GM19351 (cell line): ENCODE data around the gene SLCO2A1.
A peak's percentile ranks its signal among the peaks of the same experiment; 100 is the strongest.

Experiments used
- ATAC-seq: cut with Tn5 transposase; IDR thresholded peaks from one replicate; pipeline ENCODE4 v1.9.1; 2021; ENCODE audit warnings: mild to moderate bottlenecking, moderate library complexity; ENCODE audit not compliant: unreplicated experiment

SLCO2A1 gene

DNA sequence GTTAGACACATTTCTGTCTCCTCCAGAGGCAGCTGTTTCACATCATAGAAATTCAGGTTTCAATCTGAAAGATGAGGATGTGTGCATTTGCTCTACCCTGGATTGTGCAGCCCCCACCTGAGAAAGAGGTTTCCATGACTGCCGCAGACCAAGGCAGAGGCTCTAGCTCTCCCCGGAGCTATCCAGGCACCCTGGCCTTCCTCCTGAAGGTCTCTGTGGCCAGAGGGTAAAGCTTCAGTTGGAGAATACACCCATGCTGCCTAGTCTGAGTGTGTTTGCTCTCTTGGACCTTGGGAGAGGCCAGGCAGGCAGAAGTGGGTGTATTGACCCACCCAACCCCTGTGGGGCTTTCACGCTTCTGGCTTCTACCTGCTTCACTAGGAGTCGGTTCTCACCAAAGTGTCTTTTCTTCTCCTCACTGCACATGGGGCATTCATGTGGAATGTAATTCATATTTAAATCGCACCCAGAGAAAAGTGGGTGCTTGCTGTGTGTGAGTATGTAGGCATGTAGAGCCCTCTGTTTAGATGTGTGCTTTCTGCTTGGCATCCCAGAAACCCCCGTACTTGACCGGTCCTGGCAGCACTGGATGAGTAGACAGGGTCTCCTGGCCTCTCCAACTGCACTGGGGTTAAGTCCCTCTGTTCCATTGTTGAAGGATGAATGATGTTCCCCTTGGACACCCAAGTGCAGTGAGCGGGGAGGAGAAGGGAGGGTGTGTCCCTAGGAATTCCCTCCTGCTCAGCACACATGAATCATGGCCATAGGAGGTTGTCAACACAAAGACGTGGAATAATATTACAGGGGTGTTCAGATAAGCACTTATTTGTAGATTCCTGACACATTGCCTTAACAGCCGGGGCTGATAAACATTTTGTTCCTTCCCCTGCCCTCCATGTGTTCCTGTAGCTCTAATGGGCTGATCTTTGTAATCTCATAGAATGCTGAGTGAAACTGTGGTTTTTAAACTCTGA lies 113.8 kb downstream of the SLCO2A1 start:
- ATAC-seq = no peak

DNA sequence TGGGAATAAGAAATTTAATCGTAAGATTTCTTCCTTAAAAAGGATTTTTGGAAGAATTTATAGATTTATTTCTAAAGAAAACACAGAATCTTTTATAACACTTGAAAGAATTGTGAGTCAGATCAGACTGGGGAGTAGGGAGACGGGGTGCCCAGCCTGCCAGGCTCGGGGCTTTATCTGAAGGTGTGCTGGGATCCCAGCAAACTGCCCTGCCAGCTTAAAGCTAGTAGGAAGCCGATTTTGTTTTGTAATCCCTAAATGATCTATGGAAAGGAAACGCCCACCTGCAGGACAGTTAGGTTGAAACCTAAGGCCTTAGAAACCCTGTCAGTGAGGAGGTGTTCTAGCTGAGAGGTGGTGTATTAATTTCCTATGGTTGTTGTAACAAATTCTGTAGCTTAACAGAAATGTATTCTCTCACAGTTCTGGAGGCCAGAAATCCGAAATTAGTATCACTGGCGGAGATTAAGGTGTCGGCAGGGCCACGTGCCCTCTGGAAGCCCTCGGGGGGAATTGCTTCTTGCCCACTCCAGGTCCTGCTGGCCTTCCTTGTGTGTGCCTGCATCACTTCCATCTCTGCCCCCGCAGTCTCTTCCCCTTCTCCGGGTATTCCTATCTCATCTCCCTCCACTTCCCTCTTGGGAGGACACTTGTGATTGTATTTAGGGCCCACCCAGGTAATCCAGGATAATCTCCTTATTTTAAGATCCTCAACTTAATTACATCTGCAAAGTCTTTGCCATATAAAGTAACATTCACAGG lies 114.7 kb downstream of the SLCO2A1 start:
- ATAC-seq = no peak

DNA sequence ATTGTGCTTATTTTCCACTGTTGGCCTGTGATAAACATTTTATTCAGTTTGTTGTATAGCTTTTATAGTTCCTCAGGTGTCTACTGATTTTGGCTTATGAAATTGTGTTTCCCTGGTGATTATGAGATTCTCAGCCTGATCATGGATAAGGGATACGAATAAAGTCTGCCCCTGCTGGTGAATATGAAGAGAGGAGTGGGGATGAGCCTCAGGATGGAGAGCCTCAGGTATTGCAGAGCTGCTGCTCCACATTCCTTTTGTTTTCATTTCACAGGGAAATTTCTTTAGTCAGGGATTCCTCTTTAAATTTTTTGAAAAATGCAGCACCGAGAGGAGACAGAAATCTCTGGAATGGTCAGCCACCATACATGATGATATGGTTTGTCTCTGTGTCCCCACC lies 119.3 kb downstream of the SLCO2A1 start:
- no peak for ATAC-seq

DNA sequence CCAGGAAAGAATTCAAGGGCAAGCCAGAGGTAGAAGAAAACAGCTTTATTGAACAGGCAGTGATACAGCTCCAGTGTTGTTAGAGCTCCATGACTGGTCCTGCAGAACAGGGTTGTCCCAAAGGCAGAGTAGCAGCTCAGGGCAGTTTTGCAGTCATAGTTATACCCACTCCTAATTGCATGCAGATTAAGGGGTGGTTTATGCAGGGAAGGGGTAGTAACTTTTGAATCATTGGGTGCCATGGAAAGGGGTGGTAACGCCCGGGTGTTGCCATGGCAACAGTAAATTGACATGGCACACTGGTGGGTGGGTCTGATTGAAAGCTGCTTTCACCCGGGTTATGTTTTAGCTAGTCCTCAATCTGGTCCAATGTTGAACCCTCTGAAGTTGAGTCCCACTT lies 124.3 kb downstream of the SLCO2A1 start:
- no peak for ATAC-seq

DNA sequence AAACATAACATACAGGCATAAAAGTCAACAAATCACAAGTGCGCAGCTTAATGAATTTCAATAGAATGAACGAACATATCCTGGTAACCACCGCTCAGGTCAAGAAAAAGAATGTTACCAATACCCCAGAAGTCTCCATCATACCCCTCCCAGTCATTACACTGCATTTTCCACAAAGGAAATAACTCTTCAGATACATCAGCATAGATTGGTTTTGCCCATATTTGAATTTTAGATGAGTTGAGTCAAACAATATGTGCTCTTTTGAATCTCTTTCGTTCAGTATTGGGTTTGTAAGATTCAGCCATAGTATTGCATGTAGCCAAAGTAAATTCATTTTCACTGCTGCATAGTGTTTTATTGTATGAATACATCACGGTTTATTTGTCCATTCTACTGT lies 127.9 kb downstream of the SLCO2A1 start:
- no peak for ATAC-seq

DNA sequence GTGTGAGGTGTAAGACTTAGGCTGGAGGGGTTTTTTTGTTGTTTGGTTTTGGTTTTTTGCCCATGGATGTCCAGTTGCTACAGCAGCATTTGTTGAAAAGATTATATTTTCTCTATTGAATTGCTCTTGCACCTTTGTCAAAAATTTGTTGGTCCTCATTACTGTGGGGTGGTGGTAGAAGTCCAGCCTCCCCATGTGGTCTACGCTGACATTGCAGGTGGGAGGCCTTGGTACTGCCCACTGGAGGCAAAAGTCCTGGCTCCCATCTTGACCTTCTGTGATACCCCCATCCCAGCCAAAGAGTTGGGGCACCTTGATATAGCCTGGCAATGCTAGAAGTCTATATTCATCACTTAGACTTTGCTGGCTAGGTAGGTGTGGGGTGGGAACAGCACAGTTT lies 128.6 kb downstream of the SLCO2A1 start:
- no peak for ATAC-seq

DNA sequence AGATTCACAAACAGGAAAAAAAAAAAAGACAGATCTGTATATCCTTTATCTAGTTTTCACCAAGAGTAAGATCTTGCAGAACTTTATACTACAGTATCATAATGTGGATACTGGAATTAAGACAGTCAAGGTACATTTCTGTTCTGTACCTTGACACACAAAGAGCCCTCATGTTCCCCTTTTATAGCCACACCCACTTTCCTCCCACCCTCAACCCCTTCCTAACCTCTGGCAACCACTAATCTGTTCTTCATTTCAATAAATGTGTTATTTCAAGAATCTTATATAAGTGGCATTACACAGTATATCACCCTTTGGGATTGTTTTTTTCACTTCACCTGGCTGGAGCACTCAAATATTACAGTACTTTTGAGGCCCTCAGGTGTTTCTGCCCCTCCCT lies 130.4 kb downstream of the SLCO2A1 start:
- ATAC-seq = no peak

DNA sequence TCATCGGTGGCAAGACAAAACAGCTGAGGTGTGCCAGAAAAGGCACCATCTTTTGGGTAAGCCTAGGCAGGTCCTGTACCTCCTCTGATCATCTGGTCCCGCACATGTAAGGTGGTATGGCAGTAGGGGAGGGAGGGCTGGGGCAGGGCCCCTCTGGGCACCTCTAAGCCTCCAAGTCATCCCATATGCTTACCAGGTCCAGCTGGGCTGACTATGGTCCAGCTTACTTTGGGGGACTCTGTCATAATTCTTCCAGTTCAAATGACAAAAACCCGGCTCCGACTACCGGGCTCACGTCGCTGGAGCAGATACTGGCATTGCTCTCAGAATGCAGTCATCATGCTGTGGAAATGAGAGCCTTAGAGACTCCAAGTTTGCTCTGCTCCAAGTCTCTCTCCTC lies 132.2 kb downstream of the SLCO2A1 start:
- no peak for ATAC-seq

DNA sequence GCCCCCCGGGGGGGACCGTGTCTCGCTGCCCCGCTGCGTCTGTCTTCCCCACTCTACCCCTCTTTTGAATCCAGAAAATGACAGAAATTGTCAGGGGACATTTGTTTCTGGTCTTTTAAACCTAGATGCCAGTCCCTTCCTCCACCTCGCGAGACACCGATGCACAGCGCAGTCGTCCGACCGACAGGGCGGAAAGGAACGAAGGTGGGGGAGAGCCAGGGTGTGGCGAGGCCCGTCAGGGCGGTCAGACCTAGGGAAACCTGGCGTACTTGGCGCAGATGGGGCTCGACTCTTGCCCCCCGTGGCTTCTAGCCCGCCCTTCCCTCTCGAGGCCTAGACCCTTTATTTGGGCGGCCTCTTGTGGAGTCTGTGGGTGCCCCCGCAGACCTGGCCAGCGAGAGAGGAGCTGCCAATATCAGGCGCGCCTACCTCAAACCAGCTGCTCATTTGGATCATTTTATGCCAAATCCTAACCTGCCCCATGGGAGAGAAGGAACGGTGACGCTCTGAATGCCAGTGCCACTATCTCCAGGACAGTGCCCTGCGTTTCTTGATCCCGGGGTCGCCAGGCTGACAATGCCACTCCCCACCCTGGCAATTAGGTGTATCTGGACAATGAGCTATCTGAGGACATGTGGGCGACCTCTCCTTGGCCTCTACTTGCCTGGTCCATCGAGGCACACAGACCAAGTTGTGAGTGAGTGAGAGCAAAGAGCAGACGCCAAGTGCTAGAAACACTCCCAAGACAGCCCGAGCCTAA lies 133.5 kb downstream of the SLCO2A1 start:
- ATAC-seq = peak; percentile 24

DNA sequence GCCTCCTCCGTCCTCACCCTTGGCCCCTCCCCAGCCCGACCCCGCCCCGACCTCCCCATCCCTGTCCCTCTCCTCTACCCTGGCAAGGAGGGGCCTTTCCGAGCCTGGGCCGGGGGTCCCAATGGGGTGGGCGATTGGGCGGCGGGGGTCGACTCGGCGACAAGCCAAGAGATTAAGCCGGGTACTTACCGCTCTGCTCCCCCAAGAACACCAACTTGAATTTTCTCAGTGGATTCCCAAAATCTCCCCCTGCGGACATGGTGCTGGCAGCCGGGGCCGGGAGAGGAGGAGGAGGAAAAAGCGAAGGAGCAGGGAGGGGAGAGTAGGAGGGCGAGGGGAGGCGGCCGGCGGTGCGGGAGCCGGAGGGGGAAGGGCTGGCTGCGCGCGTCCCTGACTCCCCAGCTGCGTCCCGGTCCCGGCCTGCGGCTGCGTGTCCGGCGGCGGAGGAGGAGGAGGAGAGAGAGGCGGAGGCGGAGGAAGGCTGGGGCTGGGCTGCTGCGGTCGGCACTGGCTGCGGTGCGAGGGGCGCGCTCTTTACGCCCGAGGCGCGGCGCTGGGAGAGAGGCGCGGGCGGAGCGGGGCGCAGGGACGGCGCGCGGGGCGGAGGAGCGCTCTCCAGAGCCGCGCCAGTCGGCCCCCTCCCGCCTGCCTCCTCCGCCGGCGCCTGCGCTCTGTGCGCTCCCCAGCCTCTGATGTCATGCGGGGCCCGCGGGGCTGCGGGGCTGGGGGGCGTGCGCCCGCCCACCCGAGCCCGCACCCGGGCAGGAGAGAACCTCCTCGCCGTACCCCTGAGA lies 134.3 kb downstream of the SLCO2A1 start, which contains the start of gene RAB6B:
Gene RAB6B (minus strand): TSS at position 675 of the 794 bp plus-strand sequence. CDS start 416 bp downstream, at position 259.
- ATAC-seq = peak; percentile 61

DNA sequence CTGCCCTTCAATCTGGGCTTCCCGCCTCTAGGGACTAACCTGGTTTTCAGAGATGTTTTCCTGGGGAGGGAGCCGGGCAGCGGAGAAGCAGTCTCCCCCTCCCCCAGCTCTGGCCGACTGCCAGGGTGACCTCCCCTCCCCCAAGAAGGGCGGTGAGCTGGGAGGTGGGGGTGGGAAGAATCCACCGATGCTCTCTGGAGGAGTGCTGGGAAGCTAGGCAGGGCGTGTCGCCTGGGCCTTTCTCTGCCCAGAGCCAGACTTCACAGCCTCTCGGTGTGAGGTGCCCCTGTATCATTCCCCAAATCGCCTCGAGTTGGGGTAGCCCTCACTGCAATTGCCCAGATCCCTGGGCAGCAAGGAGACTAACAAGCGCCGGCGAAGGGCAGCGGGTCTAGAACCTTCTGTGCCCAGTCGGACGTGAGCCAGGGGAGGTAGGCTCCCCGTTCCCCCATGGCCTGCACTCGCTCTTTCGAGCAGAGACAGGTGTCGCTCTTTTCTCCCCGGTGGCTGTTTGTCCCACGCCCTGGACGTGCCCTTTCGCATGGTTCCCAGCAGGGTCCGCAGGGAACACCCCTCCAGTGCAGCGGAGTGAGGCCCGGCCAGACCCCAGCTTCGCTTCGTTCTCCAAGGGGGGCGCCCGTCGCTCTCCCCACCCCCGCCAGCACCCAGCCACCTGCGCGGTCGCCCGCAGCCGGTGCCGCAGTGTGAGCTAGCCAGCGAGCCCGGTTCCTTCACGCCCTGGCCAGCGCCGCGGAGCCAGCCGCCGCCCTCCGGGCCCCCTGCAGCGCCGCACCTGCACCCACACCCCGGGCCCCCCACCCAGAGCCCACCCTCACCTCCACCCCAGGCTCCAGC lies 135.1 kb downstream of the SLCO2A1 start:
- ATAC-seq = no peak

DNA sequence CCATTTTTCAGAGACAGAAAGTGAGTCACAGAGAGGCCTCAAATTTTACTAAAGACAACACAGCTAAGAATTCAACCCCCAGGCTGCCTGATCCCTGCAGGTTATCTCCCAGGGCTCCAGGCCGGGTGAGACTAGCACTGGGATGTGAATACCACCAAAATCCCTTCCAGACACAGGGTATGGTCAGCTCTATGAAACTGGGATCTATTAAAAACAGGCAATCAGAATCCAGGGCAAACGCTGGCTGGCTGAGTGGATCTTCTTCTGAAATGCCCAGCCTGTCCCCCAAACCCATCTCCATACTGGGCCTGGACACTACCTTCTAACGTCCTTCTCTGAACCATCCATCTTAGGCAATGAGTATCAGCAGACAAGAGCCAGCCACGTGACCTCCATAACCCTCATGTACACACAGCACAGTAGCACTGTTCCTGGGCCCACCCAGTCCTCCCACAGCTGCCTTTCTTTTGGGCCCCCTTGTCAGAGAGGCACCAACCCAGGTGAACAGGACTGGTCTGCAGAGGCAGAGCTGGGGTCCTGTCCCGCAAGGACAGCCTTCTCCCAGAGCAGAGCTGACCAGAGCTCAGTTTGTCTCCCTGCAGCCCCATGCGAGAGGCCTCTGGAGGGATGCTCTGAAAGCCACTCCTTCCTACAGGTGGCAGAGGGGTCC lies 135.9 kb downstream of the SLCO2A1 start:
- no peak for ATAC-seq

DNA sequence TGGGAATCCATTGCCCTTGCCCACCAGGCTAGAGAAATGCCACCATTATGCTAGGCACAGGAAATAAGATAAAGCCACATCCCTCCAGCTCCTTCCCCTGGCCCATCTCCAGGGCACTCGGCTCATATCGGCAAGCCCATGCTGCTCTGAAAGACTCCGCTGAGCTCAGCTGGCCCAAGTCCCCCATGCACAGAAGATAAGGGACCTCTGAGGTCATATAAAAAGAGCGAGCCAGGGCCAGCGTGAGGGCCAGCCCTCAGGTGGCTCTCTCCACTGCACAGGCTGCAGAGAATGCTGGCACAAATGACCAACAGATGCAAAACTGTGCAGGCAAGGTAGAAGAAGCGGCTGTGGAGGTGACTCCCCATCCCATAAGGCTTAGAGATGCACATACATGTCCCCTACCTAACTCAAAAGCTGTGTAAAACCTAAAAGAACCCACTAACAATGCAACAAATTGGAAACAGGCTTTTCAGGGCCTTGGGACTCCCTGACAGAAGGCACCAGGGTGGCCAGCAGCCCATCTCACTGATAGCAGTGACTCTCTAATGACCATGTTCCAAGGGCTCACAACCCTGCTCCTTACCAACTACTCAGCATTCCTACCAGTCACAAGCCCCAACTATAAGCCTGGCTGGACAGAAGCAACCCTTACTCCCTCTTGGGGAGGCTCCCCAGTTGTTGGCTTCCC lies 137.0 kb downstream of the SLCO2A1 start:
- no peak for ATAC-seq

DNA sequence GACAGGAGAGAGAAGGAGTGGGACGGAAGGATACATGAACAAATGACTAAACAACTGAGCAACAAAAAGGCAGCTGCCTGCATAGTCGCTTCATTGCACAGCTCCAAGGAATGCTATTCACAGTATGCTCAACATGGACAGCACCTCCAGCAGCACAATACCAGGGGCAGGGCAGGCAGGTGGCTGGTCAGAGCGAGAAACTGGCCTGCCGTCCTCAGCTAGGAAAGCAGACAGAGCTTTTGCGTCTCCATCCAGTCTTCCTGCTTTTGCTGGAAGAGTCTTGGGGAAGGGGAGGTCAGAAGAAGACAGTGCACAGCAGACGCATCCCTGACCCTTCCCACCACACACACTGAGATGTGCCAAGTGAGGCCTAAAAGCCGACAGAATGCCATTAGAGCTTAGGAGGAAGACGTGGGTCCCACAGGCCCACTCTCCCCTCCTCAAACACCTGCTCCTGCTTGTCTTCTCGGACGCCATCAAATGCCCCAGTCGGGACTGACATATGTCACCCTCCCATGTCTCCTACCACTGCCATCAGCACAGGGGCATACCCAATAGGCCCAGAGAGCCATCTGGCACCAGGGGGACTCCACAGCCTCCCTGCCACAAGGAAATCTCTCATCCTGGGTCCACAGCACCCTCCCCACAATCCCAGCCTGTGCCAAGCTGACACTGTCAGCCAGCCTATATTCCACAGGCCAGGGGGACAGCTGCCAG lies 137.9 kb downstream of the SLCO2A1 start:
- no peak for ATAC-seq

DNA sequence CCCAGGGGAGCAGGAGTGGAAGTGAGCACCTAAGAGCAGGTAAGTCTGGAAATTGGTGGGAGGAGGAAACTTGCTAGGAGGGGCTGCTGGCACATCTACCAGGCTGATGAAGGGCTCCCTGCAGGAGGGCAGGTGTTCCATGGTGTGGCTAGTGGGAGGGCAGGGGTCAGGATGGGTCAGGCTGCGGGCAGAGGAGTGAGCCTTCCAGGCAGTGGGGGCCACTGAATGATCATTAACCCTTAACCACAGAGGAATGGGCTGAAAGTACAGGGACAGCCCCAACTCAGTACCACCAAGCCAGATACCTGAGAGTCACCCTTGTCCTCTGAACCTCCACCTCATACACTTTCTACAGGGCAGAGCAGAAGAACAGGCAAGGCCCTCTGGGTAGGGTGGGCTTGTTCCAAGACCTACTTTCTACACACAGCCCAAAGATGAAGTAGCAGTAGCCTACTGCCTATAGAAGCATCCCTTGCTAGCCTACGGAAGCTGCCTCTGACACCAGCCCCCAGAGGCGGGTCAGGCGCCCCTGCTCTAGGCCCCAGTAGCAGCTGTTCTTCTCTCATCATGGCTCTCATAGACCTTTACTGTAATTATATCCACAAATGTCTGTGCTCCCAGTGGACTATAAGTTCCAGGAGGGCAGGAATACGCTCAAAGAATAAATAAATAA lies 138.6 kb downstream of the SLCO2A1 start:
- ATAC-seq = no peak

DNA sequence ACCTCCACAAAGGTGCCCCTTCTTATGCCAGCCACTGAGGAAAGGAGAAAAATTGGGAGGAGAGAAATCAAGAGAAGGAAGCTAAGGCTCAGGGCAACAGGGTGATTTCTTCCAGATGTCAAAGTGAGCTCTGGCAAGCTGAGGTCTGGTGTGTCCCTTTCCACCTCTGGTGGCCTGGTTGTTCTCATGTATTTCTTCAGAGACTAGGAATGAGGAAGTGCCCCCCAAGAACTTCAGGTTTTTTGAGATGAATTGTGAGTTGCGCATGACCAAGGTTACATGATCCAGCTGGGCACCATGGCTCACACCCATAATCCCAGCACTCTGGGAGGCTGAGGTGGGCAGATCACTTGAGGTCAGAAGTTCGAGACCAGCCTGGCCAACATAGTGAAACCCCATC lies 139.7 kb downstream of the SLCO2A1 start:
- no peak for ATAC-seq

DNA sequence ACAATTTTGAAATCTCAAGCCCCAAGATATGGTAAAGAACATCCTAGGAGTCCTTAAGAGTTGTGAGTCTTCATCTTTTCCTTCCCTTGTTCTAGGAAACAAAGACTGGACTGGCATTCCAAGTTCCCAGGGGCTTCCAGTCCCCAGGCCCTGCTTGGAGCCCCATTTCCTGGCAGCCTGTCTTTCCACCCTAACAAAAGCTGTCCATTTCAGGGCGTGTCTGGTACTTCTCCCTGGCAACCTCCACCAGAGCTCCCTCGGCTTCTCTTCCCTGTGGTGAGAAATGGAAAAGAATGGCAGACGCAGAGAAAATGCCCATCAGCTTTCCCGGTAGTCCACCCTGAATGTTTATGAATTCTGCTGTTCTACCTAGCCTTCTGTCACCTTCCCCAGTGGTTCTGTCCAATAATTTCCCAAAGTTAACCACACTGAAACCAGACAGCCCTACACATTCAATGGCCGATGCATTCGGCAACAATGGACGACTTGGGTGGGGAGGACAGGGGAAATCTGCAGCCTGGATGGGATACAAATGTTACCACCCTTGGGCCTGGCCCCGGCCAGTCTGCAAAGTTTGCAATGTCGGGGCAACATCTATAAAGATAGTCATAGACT lies 140.9 kb downstream of the SLCO2A1 start:
- no peak for ATAC-seq
